Subcutaneous abdominal adipose tissue (tissue), 5 donors: ENCODE data around the gene GMEB2.
A peak's percentile ranks its signal among the peaks of the same experiment; 100 is the strongest.
"Not testable (repeated sequence)": the region's sequence is repeated elsewhere in the genome, so short reads cannot be mapped to it uniquely, and the experiment has no call there.

Experiments used
- H3K27ac ChIP-seq: one replicate; pipeline ENCODE4 v1.7.0; 2013; ENCODE audit warnings: low read depth, mild to moderate bottlenecking, inconsistent platforms, low read length, moderate library complexity
- H3K27me3 ChIP-seq, 5 donors: one replicate each; pipeline ENCODE4 v1.7.0; 2013; ENCODE audit warnings: low read length in 5 of 5, inconsistent platforms in 1 of 5; ENCODE audit not compliant: control insufficient read depth in 5 of 5, insufficient read depth in 4 of 5
- H3K36me3 ChIP-seq, 5 donors: one replicate each; pipeline ENCODE4 v1.7.0; 2013; ENCODE audit warnings: low read length in 5 of 5; ENCODE audit not compliant: control insufficient read depth in 5 of 5, insufficient read depth in 5 of 5
- H3K4me1 ChIP-seq, 5 donors: one replicate each; pipeline ENCODE4 v1.7.0; 2013; ENCODE audit warnings: low read length in 5 of 5, mild to moderate bottlenecking in 3 of 5, moderate library complexity in 1 of 5; ENCODE audit not compliant: control insufficient read depth in 5 of 5, insufficient read depth in 5 of 5
- H3K4me3 ChIP-seq, 5 donors: one replicate each; pipeline ENCODE4 v1.7.0; 2013; ENCODE audit warnings: low read length in 5 of 5, low read depth in 1 of 5
- H3K9ac ChIP-seq, 5 donors: one replicate each; pipeline ENCODE4 v1.7.0; 2013; ENCODE audit warnings: low read length in 5 of 5, mild to moderate bottlenecking in 4 of 5, moderate library complexity in 3 of 5
- H3K9me3 ChIP-seq, 5 donors: one replicate each; pipeline ENCODE4 v1.7.0; 2013; ENCODE audit warnings: low read length in 5 of 5; ENCODE audit not compliant: control insufficient read depth in 5 of 5
- donor health status: healthy.
- donor health status: healthy.
- donor health status: healthy.
- donor health status: healthy.
- donor health status: healthy.

The GMEB2 gene

GRCh38 chr20:63560856-63561609 lies 65.9 kb downstream of the GMEB2 start:
- no peaks in the 10 kb centered on the region for H3K4me1 ChIP-seq
- no peak overlapping the region for H3K4me3 ChIP-seq
- H3K36me3 ChIP-seq, result peaks cover 0 to 69% (median 55%) of the 10 kb centered on the region in 5 donors
- no peak overlapping the region for H3K27ac ChIP-seq
- peaks cover 0 to 5% (median 2%) of the 10 kb centered on the region in 5 donors for H3K27me3 ChIP-seq
- H3K9me3 ChIP-seq, result no peaks in the 10 kb centered on the region
- no peak overlapping the region for H3K9ac ChIP-seq

DNA sequence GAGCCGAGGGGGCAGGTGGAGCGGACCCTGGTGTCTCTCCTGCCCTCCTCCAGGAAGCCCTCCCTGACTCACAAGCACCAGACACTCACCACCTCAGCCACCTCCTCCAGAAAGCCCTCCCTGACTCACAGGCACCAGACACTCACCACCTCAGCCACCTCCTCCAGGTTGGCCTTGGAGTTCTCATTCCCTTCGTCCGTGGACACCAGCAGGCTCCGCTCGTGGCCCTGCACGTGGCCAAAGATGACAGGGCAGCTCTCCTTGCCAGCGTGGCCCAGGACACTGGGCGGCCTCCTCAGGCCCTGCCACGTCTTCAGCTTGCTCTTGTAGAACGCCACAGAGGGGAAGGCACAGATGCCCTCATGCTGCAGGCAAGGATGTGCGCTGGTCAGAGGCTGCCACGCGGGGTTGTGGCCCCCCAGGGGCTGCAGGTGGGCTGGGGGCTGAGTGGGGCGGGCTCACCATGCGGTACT lies 66.5 kb downstream of the GMEB2 start:
- Histone ChIP-seq H3K4me1 (no peaks in the 10 kb centered on the region), H3K36me3 (peaks cover 0 to 63% (median 49%) of the 10 kb centered on the region in 5 donors), H3K9ac (no peak overlapping the region), H3K27ac (no peak overlapping the region), H3K27me3 (peaks cover 0 to 5% (median 0%) of the 10 kb centered on the region in 5 donors), H3K4me3 (no peak overlapping the region), H3K9me3 (no peaks in the 10 kb centered on the region)

GRCh38 chr20:63559485-63560332 lies 67.2 kb downstream of the GMEB2 start:
- H3K4me1 ChIP-seq, result not testable (repeated sequence)

DNA sequence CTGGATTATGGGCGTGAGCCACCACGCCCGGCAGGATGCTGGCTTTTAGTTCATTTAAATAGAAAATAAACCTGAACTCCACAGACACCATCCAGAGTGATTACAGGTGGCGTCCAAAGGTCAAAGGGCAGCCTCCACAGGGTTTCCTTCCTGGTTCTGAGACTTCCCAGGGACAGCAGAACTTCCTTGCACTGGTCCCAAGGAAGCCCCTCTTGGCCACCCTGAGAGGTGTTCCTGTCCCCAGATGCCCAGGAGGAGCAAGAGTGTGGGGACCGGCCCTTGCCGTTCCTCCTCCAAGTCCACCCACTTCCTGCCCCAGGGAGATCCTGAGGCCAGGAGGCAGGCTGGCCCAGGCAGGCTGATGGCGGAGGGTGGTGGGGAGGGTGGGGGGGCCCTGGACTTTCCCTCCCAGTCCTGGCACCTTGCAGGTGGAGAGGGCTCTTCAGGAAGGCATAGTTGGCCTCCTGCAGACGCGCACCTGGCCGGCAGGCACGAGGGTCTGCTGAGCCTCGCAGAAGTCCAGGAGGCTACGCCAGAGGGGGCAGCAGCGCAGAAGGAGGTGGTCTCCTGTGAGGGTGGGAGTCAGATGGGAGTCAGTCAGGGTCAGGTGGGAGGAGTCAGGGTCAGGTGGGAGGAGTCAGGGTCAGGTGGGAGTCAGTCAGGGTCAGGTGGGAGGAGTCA lies 68.0 kb downstream of the GMEB2 start:
- Histone ChIP-seq H3K4me1 (peaks cover 0 to 4% (median 0%) of the 10 kb centered on the region in 5 donors), H3K36me3 (peaks cover 0 to 48% (median 37%) of the 10 kb centered on the region in 5 donors), H3K9me3 (no peaks in the 10 kb centered on the region), H3K4me3 (no peak overlapping the region), H3K9ac (no peak overlapping the region), H3K27ac (no peak overlapping the region), H3K27me3 (peaks cover 0 to 14% (median 5%) of the 10 kb centered on the region in 5 donors)

More at GRCh38 chr20:63559485-63560332, 67.2 kb downstream of the GMEB2 start:
- not testable (repeated sequence) for H3K4me3 ChIP-seq, H3K27ac ChIP-seq, H3K9ac ChIP-seq, H3K9me3 ChIP-seq, H3K27me3 ChIP-seq
- H3K36me3 ChIP-seq, result peaks cover 0 to 56% (median 44%) of the 10 kb centered on the region in 5 donors

DNA sequence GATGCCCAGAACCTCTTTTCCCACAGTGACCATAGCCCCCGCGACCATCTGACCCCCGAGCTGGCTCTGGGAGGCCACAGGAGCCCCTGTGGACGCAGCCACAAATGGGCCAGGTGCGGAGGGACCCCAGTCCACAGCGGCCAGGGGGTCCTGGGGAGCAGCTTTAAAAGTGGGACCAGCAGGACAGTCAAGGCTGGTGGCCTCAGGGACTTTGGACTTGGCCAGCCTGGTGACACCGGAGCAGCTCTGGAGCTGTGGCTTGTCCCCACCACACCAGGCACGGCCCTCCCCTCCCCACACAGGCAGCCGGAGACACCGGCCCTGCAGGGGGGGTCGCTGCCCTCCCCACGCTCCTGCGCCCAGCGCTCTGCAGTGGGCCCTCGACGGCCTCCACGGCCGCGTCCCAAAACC lies 69.4 kb downstream of the GMEB2 start:
- H3K27me3 ChIP-seq, result peaks cover 0 to 21% (median 11%) of the 10 kb centered on the region in 5 donors
- H3K27ac ChIP-seq, result no peak overlapping the region
- H3K36me3 ChIP-seq, result peaks cover 0 to 34% (median 23%) of the 10 kb centered on the region in 5 donors
- no peaks in the 10 kb centered on the region for H3K9me3 ChIP-seq
- no peak overlapping the region for H3K4me3 ChIP-seq
- H3K9ac ChIP-seq, result no peak overlapping the region
- peaks cover 0 to 13% (median 4%) of the 10 kb centered on the region in 5 donors for H3K4me1 ChIP-seq

- Histone ChIP-seq H3K27ac (no peak overlapping the region), H3K27me3 (peaks cover 0 to 22% (median 11%) of the 10 kb centered on the region in 5 donors), H3K4me1 (peaks cover 0 to 13% (median 4%) of the 10 kb centered on the region in 5 donors), H3K9me3 (no peaks in the 10 kb centered on the region), H3K9ac (no peak overlapping the region), H3K4me3 (no peak overlapping the region), H3K36me3 (peaks cover 0 to 30% (median 22%) of the 10 kb centered on the region in 5 donors)
Observed at GRCh38 chr20:63556873-63557478, 69.9 kb downstream of the GMEB2 start.

DNA sequence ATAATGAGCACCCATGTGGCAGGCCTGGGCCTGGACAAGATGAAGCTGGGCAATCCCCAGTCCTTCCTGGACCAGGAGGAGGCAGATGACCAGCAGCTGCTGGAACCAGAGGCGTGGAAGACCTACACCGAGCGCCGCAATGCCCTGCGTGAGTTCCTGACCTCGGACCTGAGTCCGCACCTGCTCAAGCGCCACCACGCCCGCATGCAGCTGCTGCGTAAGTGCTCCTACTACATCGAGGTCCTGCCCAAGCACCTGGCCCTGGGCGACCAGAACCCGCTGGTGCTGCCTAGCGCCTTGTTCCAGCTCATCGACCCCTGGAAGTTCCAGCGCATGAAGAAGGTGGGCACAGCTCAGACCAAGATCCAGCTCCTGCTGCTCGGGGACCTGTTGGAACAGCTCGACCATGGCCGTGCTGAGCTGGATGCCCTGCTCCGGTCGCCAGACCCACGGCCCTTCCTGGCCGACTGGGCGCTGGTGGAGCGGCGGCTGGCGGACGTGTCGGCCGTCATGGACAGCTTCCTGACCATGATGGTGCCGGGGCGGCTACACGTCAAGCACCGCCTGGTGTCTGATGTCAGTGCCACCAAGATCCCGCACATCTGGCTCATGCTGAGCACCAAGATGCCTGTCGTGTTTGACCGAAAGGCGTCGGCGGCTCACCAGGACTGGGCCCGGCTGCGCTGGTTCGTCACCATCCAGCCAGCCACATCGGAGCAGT lies 71.1 kb downstream of the GMEB2 start:
- Histone ChIP-seq H3K4me3 (no peak overlapping the region), H3K9ac (no peak overlapping the region), H3K36me3 (peaks cover 0 to 19% (median 11%) of the 10 kb centered on the region in 5 donors), H3K4me1 (peaks cover 0 to 13% (median 4%) of the 10 kb centered on the region in 5 donors), H3K27me3 (peaks cover 0 to 27% (median 16%) of the 10 kb centered on the region in 5 donors), H3K27ac (no peak overlapping the region), H3K9me3 (no peaks in the 10 kb centered on the region)

- Histone ChIP-seq H3K4me3 (peak overlapping the region in 2 of 5 donors; percentile 30 to 67), H3K36me3 (peaks cover 0 to 7% (median 3%) of the 10 kb centered on the region in 5 donors), H3K9me3 (no peaks in the 10 kb centered on the region), H3K4me1 (peaks cover 0 to 13% (median 4%) of the 10 kb centered on the region in 5 donors), H3K27me3 (peaks cover 5 to 36% (median 22%) of the 10 kb centered on the region in 5 donors), H3K27ac (no peak overlapping the region), H3K9ac (no peak overlapping the region)
Observed at GRCh38 chr20:63554361-63555278, 72.3 kb downstream of the GMEB2 start.
